B cell (primary cell): ENCODE data around the gene ZSWIM6. TPM values are rescaled to one million over a fixed set of nuclear protein-coding genes. Genes with fewer than 3 reads are reported as not detected.

Source experiments
- ATAC-seq: fragments of 200-7000 bp; cut with Tn5 transposase; one replicate; pipeline ENCODE4 v1.10.0; 2021; ENCODE audit warnings: low read depth, mild to moderate bottlenecking, moderate number of reproducible peaks, moderate library complexity
- CTCF ChIA-PET: fragments of 350-600 bp; sonication (Branson Sonifier 250); formaldehyde crosslinking; loops from one replicate; lab custom pipeline; 2021; ENCODE audit warnings: antibody characterized with exemption, inconsistent platforms; lab: Charles Lee
- POLR2A ChIA-PET: fragments of 350-600 bp; sonication (Branson Sonifier 250); formaldehyde crosslinking; loops from one replicate; lab custom pipeline; 2021; ENCODE audit warnings: antibody characterized with exemption; lab: Charles Lee
- DNase-seq: peaks from one replicate; pipeline ENCODE4 v3.0.0; 2013
- H2AFZ ChIP-seq: 2 replicates; pipeline ENCODE4 v1.6.1; 2012; ENCODE audit warnings: mild to moderate bottlenecking, low read depth, low read length; ENCODE audit not compliant: insufficient read depth, poor library complexity, severe bottlenecking
- H3K27ac ChIP-seq, 2 donors: 1 replicate in 1 of 2; 2 replicates in 1 of 2; pipeline ENCODE4 v1.5.1; 2012 to 2013; ENCODE audit warnings: low read length in 2 of 2, mild to moderate bottlenecking in 2 of 2, moderate library complexity in 1 of 2
- H3K27me3 ChIP-seq, 4 experiments: fragments of 200-600 bp in 1 of 4; sonication (generic) in 1 of 4; replicated peaks in 1 of 4; 1 replicate in 2 of 4; 2 replicates in 2 of 4; pipeline versions ENCODE4 v1.6.1 to v1.7.0; 2013 to 2016; ENCODE audit warnings: low read length in 3 of 4, mild to moderate bottlenecking in 2 of 4, mixed read lengths in 1 of 4, moderate library complexity in 1 of 4; ENCODE audit not compliant: insufficient read depth in 4 of 4, control insufficient read depth in 3 of 4; ENCODE audit errors: control extremely low read depth in 1 of 4
- H3K36me3 ChIP-seq, 2 experiments: replicated peaks in 1 of 2; 1 replicate in 1 of 2; 2 replicates in 1 of 2; pipeline versions ENCODE4 v1.6.1 to v1.7.1; 2013; ENCODE audit warnings: low read length in 1 of 2; ENCODE audit not compliant: insufficient read depth in 2 of 2, control insufficient read depth in 1 of 2; ENCODE audit errors: control extremely low read depth in 1 of 2, extremely low read depth in 1 of 2
- H3K4me1 ChIP-seq, 2 donors: fragments of 200-600 bp in 1 of 2; sonication (generic) in 1 of 2; 1 replicate in 1 of 2; 2 replicates in 1 of 2; pipeline versions ENCODE4 v1.5.1 to v1.6.1; 2013 to 2017; ENCODE audit warnings: low read length in 2 of 2; ENCODE audit not compliant: control insufficient read depth in 2 of 2, insufficient read depth in 2 of 2
- H3K4me2 ChIP-seq: replicated peaks from 2 replicates; pipeline ENCODE3; 2012; ENCODE audit warnings: mild to moderate bottlenecking, low read depth, low read length; ENCODE audit not compliant: poor library complexity, severe bottlenecking
- H3K4me3 ChIP-seq, 5 experiments: fragments of 200-600 bp in 1 of 5; sonication (generic) in 1 of 5; 1 replicate in 3 of 5; 2 replicates in 2 of 5; pipeline versions ENCODE4 v1.5.1 to v1.7.0; 2011 to 2016; ENCODE audit warnings: low read length in 4 of 5, mild to moderate bottlenecking in 4 of 5, low read depth in 2 of 5, control low read depth in 1 of 5, moderate library complexity in 1 of 5; ENCODE audit not compliant: insufficient read depth in 1 of 5; ENCODE audit errors: control extremely low read depth in 1 of 5, extremely low read depth in 1 of 5
- H3K79me2 ChIP-seq: fragments of 200-600 bp; sonication (generic); one replicate; pipeline ENCODE4 v1.6.0; 2016; ENCODE audit warnings: low read length; ENCODE audit not compliant: control insufficient read depth, insufficient read depth
- H3K9ac ChIP-seq: fragments of 200-600 bp; sonication (generic); 2 replicates; pipeline ENCODE4 v1.6.1; 2017; ENCODE audit warnings: mild to moderate bottlenecking, low read length, moderate library complexity
- H3K9me3 ChIP-seq, 3 donors: one replicate each; pipeline versions ENCODE4 v1.6.1 to v1.7.1; 2013; ENCODE audit warnings: low read length in 2 of 3; ENCODE audit not compliant: control insufficient read depth in 2 of 3, insufficient read depth in 1 of 3; ENCODE audit errors: control extremely low read depth in 1 of 3
- H4K20me1 ChIP-seq: 2 replicates; pipeline ENCODE4 v1.6.0; 2012; ENCODE audit warnings: mild to moderate bottlenecking, low read length; ENCODE audit not compliant: insufficient read depth, control insufficient read depth, poor library complexity, severe bottlenecking
- H3K27ac Mint-ChIP-seq: one replicate; pipeline ENCODE4 v1.8.0; 2021; ENCODE audit warnings: mixed read lengths
- H3K27me3 Mint-ChIP-seq: one replicate; pipeline ENCODE4 v1.8.0; 2021; ENCODE audit warnings: mixed read lengths
- H3K4me1 Mint-ChIP-seq: one replicate; pipeline ENCODE4 v1.8.0; 2021; ENCODE audit warnings: mixed read lengths
- H3K4me3 Mint-ChIP-seq: one replicate; pipeline ENCODE4 v1.8.0; 2021; ENCODE audit warnings: mixed read lengths
- H3K9me3 Mint-ChIP-seq: one replicate; pipeline ENCODE4 v1.8.0; 2022; ENCODE audit warnings: mixed read lengths; ENCODE audit not compliant: insufficient read depth
- EZH2 ChIP-seq: IDR thresholded peaks from 2 replicates; pipeline ENCODE4 v1.6.1; 2012; ENCODE audit warnings: borderline replicate concordance, low read depth, mild to moderate bottlenecking, moderate library complexity, low read length; ENCODE audit not compliant: insufficient read depth, poor library complexity, severe bottlenecking
- WGBS: methylation state at CpG from one replicate; pipeline ENCODE4 v1.1.5; 2013; ENCODE audit warnings: missing lambda C conversion rate; ENCODE audit not compliant: insufficient coverage; 5-methylcytosine and 5-hydroxymethylcytosine counted together
- intact Hi-C: fragments of 100-400 bp; cut with micrococcal nuclease; formaldehyde crosslinking; loops from one replicate; pipeline ENCODE4 v1.10.0; 2022
- polyA plus RNA-seq: library from polyadenylated mRNA; depleted of rRNA; stranded (reverse); fragments of >200 nt; gene quantifications from 2 replicates; pipeline ENCODE4 v1.2.3, GENCODE V29; 2012
- total RNA-seq, 2 donors: library from RNA; stranded (reverse); fragments of 120-200 nt in 1 of 2; gene quantifications; 1 replicate in 1 of 2; 2 replicates in 1 of 2; pipeline versions ENCODE4 v1.2.3 to v1.2.4, GENCODE V29; 2013 to 2022
- TF ChIP-seq, protein P1 (sequence below): fragments of 200-600 bp; IDR thresholded peaks from one replicate; pipeline ENCODE4 v1.8.0; 2022; ENCODE audit warnings: antibody characterized with exemption, mild to moderate bottlenecking

ZSWIM6 gene
- total and polyA plus RNA-seq, 2 donors (not counting 1 experiment from before 2014, with no cell fraction given) = 7.9 to 16.4 TPM

DNA sequence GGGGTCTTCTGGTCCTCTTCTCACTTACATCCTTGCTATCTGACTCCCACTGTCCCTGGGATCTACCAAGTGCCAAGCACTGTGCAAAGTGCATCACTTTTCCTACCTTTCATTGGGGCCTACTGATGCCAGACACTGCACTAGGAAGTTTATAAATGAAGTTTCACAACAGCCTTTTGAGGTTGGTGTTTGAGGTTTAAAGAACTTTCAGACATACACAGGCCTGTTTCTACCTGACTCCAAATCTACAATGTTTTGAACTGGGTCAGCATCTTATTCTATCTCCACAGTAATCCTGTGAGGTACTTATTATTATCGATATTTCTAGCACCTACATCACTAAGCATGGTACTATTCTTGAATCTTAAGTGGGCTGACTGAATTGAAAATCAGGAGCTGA is 227.7 kb downstream of the ZSWIM6 start:
- DNase-seq (no peak), ATAC-seq (no peak)
- no peaks in the 10 kb centered on the region for H3K9me3 Mint-ChIP-seq
- Histone ChIP-seq H3K79me2 (no peaks in the 10 kb centered on the region), H3K4me3 (no peak overlapping the region), H2AFZ (no peak overlapping the region), H3K27me3 (no peaks in the 10 kb centered on the region), H3K27ac (no peak overlapping the region), H3K36me3 (no peaks in the 10 kb centered on the region), H4K20me1 (no peaks in the 10 kb centered on the region), H3K4me1 (no peaks in the 10 kb centered on the region), H3K9ac (no peak overlapping the region), H3K9me3 (no peaks in the 10 kb centered on the region), H3K4me2 (no peak overlapping the region)
- TF ChIP-seq, protein P1, sequence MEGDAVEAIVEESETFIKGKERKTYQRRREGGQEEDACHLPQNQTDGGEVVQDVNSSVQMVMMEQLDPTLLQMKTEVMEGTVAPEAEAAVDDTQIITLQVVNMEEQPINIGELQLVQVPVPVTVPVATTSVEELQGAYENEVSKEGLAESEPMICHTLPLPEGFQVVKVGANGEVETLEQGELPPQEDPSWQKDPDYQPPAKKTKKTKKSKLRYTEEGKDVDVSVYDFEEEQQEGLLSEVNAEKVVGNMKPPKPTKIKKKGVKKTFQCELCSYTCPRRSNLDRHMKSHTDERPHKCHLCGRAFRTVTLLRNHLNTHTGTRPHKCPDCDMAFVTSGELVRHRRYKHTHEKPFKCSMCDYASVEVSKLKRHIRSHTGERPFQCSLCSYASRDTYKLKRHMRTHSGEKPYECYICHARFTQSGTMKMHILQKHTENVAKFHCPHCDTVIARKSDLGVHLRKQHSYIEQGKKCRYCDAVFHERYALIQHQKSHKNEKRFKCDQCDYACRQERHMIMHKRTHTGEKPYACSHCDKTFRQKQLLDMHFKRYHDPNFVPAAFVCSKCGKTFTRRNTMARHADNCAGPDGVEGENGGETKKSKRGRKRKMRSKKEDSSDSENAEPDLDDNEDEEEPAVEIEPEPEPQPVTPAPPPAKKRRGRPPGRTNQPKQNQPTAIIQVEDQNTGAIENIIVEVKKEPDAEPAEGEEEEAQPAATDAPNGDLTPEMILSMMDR = no peak
- TF ChIP-seq EZH2 = no peak
- no CpG with 5 or more reads among the region's 1 CpG for WGBS
- no peak overlapping the region for H3K27ac Mint-ChIP-seq
- CTCF ChIA-PET = no interaction called here
- intact Hi-C loops = no loop called here
- no peaks in the 10 kb centered on the region for H3K4me1 Mint-ChIP-seq
- POLR2A ChIA-PET = no interaction called here
- H3K4me3 Mint-ChIP-seq = no peak overlapping the region
- peaks cover 4% of the 10 kb centered on the region for H3K27me3 Mint-ChIP-seq

DNA sequence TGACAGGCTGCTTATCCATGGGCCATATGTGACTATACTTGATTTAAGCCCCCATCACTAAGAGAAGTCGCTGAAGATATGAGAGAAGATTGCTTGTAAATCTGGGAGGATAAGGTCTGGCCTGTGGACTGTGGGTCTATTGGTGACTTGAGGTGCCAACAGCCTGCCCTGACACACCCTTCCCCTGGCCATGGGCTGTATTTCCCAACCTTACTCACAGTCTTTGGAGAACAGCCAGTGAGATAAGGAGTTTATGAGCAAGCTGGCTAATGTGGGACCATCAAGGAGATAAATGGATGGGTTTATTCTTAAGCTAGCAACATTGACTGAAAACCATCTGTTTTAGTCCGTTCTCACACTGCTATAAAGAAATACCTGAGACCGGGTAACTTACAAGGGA is 231.3 kb downstream of the ZSWIM6 start:
- H3K27me3 Mint-ChIP-seq = no peaks in the 10 kb centered on the region
- H3K9ac ChIP-seq = no peak overlapping the region
- H3K9me3 ChIP-seq = no peaks in the 10 kb centered on the region
- no peak overlapping the region for H2AFZ ChIP-seq
- no peak overlapping the region for H3K27ac Mint-ChIP-seq
- no peaks in the 10 kb centered on the region for H3K36me3 ChIP-seq
- no peak overlapping the region for H3K4me3 ChIP-seq
- no peak for TF ChIP-seq EZH2
- TF ChIP-seq, protein P1 = no peak
- DNase-seq = no peak
- ChIA-PET CTCF (no interaction called here), POLR2A (no interaction called here)
- WGBS = 100% methylated on average over 1 of the region's 3 CpGs
- no peaks in the 10 kb centered on the region for H3K27me3 ChIP-seq
- H3K79me2 ChIP-seq = no peaks in the 10 kb centered on the region
- no peaks in the 10 kb centered on the region for H3K4me1 Mint-ChIP-seq
- no peaks in the 10 kb centered on the region for H3K4me1 ChIP-seq
- H3K4me2 ChIP-seq = no peak overlapping the region
- no peaks in the 10 kb centered on the region for H3K9me3 Mint-ChIP-seq
- intact Hi-C loops = no loop called here
- no peaks in the 10 kb centered on the region for H4K20me1 ChIP-seq
- no peak overlapping the region for H3K27ac ChIP-seq
- H3K4me3 Mint-ChIP-seq = no peak overlapping the region
- ATAC-seq = no peak
